ENCODE measurements around the gene FOXK1. TPM values are rescaled to one million over a fixed set of nuclear protein-coding genes. Genes with fewer than 3 reads are reported as not detected.
A peak's percentile ranks its signal among the peaks of the same experiment; 100 is the strongest.

FOXK1 gene
- total and polyA plus RNA-seq, 8 donors = 2.9 to 88.1 (median 21.6) TPM

DNA sequence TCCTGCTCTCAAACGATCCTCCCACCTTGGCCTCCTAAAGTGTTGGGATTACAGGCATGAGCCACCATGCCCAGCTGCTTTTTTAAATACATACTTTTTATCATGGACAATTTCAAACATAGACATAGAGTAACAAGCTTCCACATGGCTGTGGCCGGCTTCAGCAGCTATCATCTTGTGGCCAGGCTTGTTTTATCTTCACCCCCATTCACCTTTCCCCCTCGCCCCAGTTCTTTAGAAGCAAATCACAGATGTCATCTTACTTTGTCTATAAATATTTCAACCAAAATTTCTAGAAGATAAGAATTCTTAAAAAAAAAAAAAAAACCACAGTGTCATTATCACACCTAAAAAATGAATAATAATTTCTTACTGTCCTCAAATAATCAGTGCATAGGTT lies 5.9 kb downstream of the FOXK1 start:
- intact Hi-C loops (cut with DNase I; ENCODE audit: low total_unique reads) = no loop called here
- Histone ChIP-seq H3K27ac (peak overlapping the region in 1 of 5 donors; percentile 93), H3K9me3 (no peaks in the 10 kb centered on the region), H3K36me3 (no peaks in the 10 kb centered on the region), H3K4me1 (peaks cover 23 to 98% (median 64%) of the 10 kb centered on the region in 4 donors), H3K27me3 (no peaks in the 10 kb centered on the region), H3K4me3 (no peak overlapping the region)
- WGBS, 5 donors = 61 to 70% (median 68%) methylated on average over 3 of the region's 3 CpGs
- TF ChIP-seq EP300 (IDR thresholded peaks at IDR 0.05) = no peak
- TF ChIP-seq POLR2AphosphoS5 (IDR thresholded peaks at IDR 0.05) = no peak
- TF ChIP-seq, protein P1, sequence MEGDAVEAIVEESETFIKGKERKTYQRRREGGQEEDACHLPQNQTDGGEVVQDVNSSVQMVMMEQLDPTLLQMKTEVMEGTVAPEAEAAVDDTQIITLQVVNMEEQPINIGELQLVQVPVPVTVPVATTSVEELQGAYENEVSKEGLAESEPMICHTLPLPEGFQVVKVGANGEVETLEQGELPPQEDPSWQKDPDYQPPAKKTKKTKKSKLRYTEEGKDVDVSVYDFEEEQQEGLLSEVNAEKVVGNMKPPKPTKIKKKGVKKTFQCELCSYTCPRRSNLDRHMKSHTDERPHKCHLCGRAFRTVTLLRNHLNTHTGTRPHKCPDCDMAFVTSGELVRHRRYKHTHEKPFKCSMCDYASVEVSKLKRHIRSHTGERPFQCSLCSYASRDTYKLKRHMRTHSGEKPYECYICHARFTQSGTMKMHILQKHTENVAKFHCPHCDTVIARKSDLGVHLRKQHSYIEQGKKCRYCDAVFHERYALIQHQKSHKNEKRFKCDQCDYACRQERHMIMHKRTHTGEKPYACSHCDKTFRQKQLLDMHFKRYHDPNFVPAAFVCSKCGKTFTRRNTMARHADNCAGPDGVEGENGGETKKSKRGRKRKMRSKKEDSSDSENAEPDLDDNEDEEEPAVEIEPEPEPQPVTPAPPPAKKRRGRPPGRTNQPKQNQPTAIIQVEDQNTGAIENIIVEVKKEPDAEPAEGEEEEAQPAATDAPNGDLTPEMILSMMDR (IDR thresholded peaks at IDR 0.05) = no peak
- TF ChIP-seq POLR2A (IDR thresholded peaks at IDR 0.05) = no peak
- no peak for DNase-seq

DNA sequence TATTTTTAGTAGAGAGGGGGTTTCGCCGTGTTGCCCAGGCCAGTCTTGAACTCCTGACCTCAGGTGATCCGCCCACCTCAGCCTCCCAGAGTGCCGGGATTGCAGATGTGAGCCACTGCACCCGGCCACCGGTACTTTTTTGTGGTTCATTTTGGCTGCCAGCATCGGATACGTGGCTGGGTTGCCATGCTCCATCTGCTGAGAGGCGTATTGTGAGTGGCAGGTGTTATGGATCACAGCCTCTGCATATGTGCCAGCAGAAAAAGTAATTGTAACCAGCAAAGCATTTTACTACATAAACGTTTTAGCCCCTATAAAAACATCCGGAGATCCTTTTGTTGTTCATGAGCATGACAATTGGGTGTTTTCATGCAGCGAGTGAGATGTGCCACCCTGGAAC lies 7.1 kb downstream of the FOXK1 start:
- intact Hi-C loops (cut with DNase I; ENCODE audit: low total_unique reads) = no loop called here

DNA sequence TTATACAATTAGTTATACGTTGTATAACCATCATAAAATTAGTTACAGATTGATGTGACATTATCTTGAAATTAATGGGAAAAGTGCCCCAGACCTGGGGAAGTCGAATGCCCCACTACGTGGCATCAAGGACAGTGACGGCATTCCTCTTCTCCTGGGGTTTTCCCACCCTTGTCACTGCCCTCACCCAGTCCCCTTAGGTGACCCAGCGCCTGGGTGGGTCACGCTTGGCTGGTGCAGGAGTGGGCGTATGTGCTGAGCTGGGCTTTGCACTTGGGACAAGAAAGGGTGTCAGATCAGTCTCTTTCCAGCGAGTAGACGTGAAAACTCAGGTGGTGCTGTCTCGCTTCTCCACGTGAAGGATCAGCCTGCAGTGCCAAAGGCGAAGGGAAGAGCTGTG lies 7.6 kb downstream of the FOXK1 start:
- DNase-seq = no peak
- peaks cover 28 to 98% (median 65%) of the 10 kb centered on the region in 4 donors for H3K4me1 ChIP-seq
- peak overlapping the region in 2 of 4 donors; percentile 13 to 27 for H3K4me3 ChIP-seq
- peak overlapping the region in 1 of 5 donors; percentile 81 for H3K27ac ChIP-seq
- H3K9me3 ChIP-seq = no peaks in the 10 kb centered on the region
- H3K27me3 ChIP-seq = no peaks in the 10 kb centered on the region
- intact Hi-C loops (cut with DNase I; ENCODE audit: low total_unique reads) = no loop called here
- TF ChIP-seq POLR2A (IDR thresholded peaks at IDR 0.05) = no peak
- TF ChIP-seq POLR2AphosphoS5 (IDR thresholded peaks at IDR 0.05) = no peak
- TF ChIP-seq, protein P1 (IDR thresholded peaks at IDR 0.05) = no peak
- TF ChIP-seq EP300 (IDR thresholded peaks at IDR 0.05) = no peak
- no peaks in the 10 kb centered on the region for H3K36me3 ChIP-seq
- WGBS, 5 donors = 65 to 76% (median 71%) methylated on average over 11 to 12 of the region's 12 CpGs

More for the DNA sequence above, 7.1 kb downstream of the FOXK1 start:
- no peaks in the 10 kb centered on the region for H3K36me3 ChIP-seq
- peaks cover 28 to 98% (median 65%) of the 10 kb centered on the region in 4 donors for H3K4me1 ChIP-seq
- no peak for DNase-seq
- no peak overlapping the region for H3K4me3 ChIP-seq
- H3K9me3 ChIP-seq = no peaks in the 10 kb centered on the region
- no peaks in the 10 kb centered on the region for H3K27me3 ChIP-seq
- peak overlapping the region in 1 of 5 donors; percentile 81 for H3K27ac ChIP-seq
- TF ChIP-seq POLR2A (IDR thresholded peaks at IDR 0.05) = no peak
- no peak for TF ChIP-seq POLR2AphosphoS5 (IDR thresholded peaks at IDR 0.05)
- TF ChIP-seq, protein P1 (IDR thresholded peaks at IDR 0.05) = no peak
- no peak for TF ChIP-seq EP300 (IDR thresholded peaks at IDR 0.05)
- 59 to 83% (median 73%) methylated on average over 10 to 12 of the region's 12 CpGs for WGBS, 5 donors

DNA sequence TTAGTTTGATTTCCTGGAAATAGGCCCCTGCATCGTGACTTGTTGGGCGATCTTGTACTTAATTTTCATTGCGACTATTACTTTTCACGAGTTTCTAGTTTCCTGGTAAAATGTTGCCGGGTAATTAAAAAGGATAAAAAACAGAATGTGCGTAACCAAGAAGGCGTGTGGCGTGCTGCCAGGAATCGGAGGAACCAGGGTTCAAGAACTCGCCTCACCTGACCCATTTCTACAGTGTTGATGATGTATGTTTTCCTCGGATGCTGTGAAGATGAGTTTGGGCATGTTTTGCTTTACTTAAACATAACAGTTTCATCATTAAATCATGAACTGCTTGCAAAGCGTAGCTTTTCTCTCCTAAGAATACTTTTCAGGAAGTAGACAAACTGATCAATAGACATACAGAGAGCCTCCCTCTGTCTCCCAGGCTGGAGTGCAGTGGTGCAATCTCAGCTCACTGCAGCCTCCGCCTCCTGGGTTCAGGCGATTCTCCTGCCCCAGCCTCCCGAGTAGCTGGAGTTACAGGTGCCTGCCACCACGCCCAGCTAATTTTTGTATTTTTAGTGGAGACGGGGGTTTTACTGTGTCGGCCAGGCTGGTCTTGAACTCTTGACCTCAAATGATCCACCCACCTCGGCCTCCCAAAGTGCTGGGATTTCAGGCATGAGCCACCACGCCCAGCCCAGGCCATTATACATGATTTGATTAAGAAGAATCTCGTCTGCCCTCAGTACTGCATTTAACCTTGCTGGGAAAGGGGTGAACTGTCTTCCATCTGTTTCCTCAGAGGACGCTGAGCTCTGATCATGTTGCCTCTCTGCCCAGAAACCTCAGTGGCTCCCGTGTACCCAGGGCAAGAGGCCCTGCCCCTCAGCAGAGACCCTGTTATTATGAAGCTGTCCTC lies 9.1 kb downstream of the FOXK1 start:
- no peaks in the 10 kb centered on the region for H3K9me3 ChIP-seq
- DNase-seq = no peak
- TF ChIP-seq, protein P1 (IDR thresholded peaks at IDR 0.05) = no peak
- TF ChIP-seq POLR2AphosphoS5 (IDR thresholded peaks at IDR 0.05) (no peak), POLR2A (IDR thresholded peaks at IDR 0.05) (no peak)
- intact Hi-C loops (cut with DNase I; ENCODE audit: low total_unique reads) = no loop called here
- H3K27ac ChIP-seq = peak overlapping the region in 3 of 5 donors; percentile 46 to 81 (median 64)
- H3K36me3 ChIP-seq = no peaks in the 10 kb centered on the region
- H3K4me1 ChIP-seq = peaks cover 23 to 94% (median 59%) of the 10 kb centered on the region in 4 donors
- 80 to 86% (median 83%) methylated on average over 23 of the region's 23 CpGs for WGBS, 5 donors
- no peak overlapping the region for H3K4me3 ChIP-seq
- no peaks in the 10 kb centered on the region for H3K27me3 ChIP-seq
